ENCODE measurements around the gene LHCGR. TPM values are rescaled to one million over a fixed set of nuclear protein-coding genes. Genes with fewer than 3 reads are reported as not detected.

LHCGR gene
- total RNA-seq, 2 experiments from 2014 or later = not detected

- H3K9me3 ChIP-seq (ENCODE audit: low read length) = no peaks in the 10 kb centered on the region
- intact Hi-C loops (cut with micrococcal nuclease; ENCODE audit: unreplicated experiment) = no loop called here
- H3K9me2 ChIP-seq (ENCODE audit: insufficient read depth, low read length) = no peaks in the 10 kb centered on the region
- DNase-seq (ENCODE audit: low spot score) = no peak
- ChIA-PET POLR2A (no interaction called here), CTCF (ENCODE audit: unreplicated experiment) (no interaction called here)
- no peaks in the 10 kb centered on the region for H3K4me1 ChIP-seq (ENCODE audit: insufficient read depth, low read length, poor library complexity, severe bottlenecking)
- H3K4me3 ChIP-seq (ENCODE audit: low read depth, low read length, poor library complexity, severe bottlenecking) = no peak overlapping the region
- no peaks in the 10 kb centered on the region for H3K79me2 ChIP-seq (ENCODE audit: insufficient read depth, low read depth, low read length)
- no peak overlapping the region for H3K27ac ChIP-seq (ENCODE audit: low read depth, low read length, poor library complexity, severe bottlenecking)
- no peaks in the 10 kb centered on the region for H4K20me1 ChIP-seq (ENCODE audit: insufficient read depth, low read length)
- H3K36me3 ChIP-seq (ENCODE audit: insufficient read depth, low read length) = no peaks in the 10 kb centered on the region
- no TSS peak for BruUV-seq (replicated peaks)
- TF ChIP-seq EZH2phosphoT487 (IDR thresholded peaks at IDR 0.05; ENCODE audit: borderline replicate concordance, low read depth, low read length) (no peak), CTCF (conservative IDR thresholded peaks at IDR 0.05; ENCODE audit: low read length) (no peak)
- H3K4me2 ChIP-seq (ENCODE audit: low read length) = no peak overlapping the region
- no peak overlapping the region for H2AFZ ChIP-seq (ENCODE audit: low read length)
Measured at GRCh38 chr2:48787580-48787979, 32.1 kb upstream of the LHCGR start.

- no peak overlapping the region for H2AFZ ChIP-seq (ENCODE audit: low read length)
- H3K27ac ChIP-seq (ENCODE audit: low read depth, low read length, poor library complexity, severe bottlenecking) = no peak overlapping the region
- ChIA-PET CTCF (ENCODE audit: unreplicated experiment) (no interaction called here), POLR2A (interaction anchor here (0.7 kb wide), 2 partner anchors 9 to 16 kb away, joined by 3 read pairs; no protein-coding TSS in a partner anchor)
- TF ChIP-seq CTCF (conservative IDR thresholded peaks at IDR 0.05; ENCODE audit: low read length) (no peak), EZH2phosphoT487 (IDR thresholded peaks at IDR 0.05; ENCODE audit: borderline replicate concordance, low read depth, low read length) (no peak)
- H3K4me1 ChIP-seq (ENCODE audit: insufficient read depth, low read length, poor library complexity, severe bottlenecking) = no peaks in the 10 kb centered on the region
- H3K4me3 ChIP-seq (ENCODE audit: low read depth, low read length, poor library complexity, severe bottlenecking) = no peak overlapping the region
- H4K20me1 ChIP-seq (ENCODE audit: insufficient read depth, low read length) = no peaks in the 10 kb centered on the region
- H3K9me3 ChIP-seq (ENCODE audit: low read length) = no peaks in the 10 kb centered on the region
- intact Hi-C loops (cut with micrococcal nuclease; ENCODE audit: unreplicated experiment) = no loop called here
- H3K36me3 ChIP-seq (ENCODE audit: insufficient read depth, low read length) = no peaks in the 10 kb centered on the region
- no peak for DNase-seq (ENCODE audit: low spot score)
- BruUV-seq (replicated peaks) = no TSS peak
- H3K9me2 ChIP-seq (ENCODE audit: insufficient read depth, low read length) = no peaks in the 10 kb centered on the region
- no peaks in the 10 kb centered on the region for H3K79me2 ChIP-seq (ENCODE audit: insufficient read depth, low read depth, low read length)
- H3K4me2 ChIP-seq (ENCODE audit: low read length) = no peak overlapping the region
Measured at GRCh38 chr2:48781366-48781765, 25.8 kb upstream of the LHCGR start.

- no peak overlapping the region for H3K27ac ChIP-seq (ENCODE audit: low read depth, low read length, poor library complexity, severe bottlenecking)
- H3K9me3 ChIP-seq (ENCODE audit: low read length) = no peaks in the 10 kb centered on the region
- intact Hi-C loops (cut with micrococcal nuclease; ENCODE audit: unreplicated experiment) = no loop called here
- ChIA-PET CTCF (ENCODE audit: unreplicated experiment) (no interaction called here), POLR2A (interaction anchor here (0.7 kb wide), 1 partner anchor 372 kb away, joined by 3 read pairs; no protein-coding TSS in a partner anchor)
- DNase-seq (ENCODE audit: low spot score) = no peak
- H3K36me3 ChIP-seq (ENCODE audit: insufficient read depth, low read length) = no peaks in the 10 kb centered on the region
- H3K4me3 ChIP-seq (ENCODE audit: low read depth, low read length, poor library complexity, severe bottlenecking) = no peak overlapping the region
- H4K20me1 ChIP-seq (ENCODE audit: insufficient read depth, low read length) = no peaks in the 10 kb centered on the region
- H3K79me2 ChIP-seq (ENCODE audit: insufficient read depth, low read depth, low read length) = no peaks in the 10 kb centered on the region
- no peak overlapping the region for H3K4me2 ChIP-seq (ENCODE audit: low read length)
- TF ChIP-seq EZH2phosphoT487 (IDR thresholded peaks at IDR 0.05; ENCODE audit: borderline replicate concordance, low read depth, low read length) = no peak
- TF ChIP-seq CTCF (conservative IDR thresholded peaks at IDR 0.05; ENCODE audit: low read length) = no peak
- no peaks in the 10 kb centered on the region for H3K4me1 ChIP-seq (ENCODE audit: insufficient read depth, low read length, poor library complexity, severe bottlenecking)
- no peak overlapping the region for H2AFZ ChIP-seq (ENCODE audit: low read length)
- BruUV-seq (replicated peaks) = no TSS peak
- H3K9me2 ChIP-seq (ENCODE audit: insufficient read depth, low read length) = no peaks in the 10 kb centered on the region
Measured at GRCh38 chr2:48779019-48779716, 23.6 kb upstream of the LHCGR start.
